ENCODE measurements around the gene SENP1.

SENP1 gene

DNA sequence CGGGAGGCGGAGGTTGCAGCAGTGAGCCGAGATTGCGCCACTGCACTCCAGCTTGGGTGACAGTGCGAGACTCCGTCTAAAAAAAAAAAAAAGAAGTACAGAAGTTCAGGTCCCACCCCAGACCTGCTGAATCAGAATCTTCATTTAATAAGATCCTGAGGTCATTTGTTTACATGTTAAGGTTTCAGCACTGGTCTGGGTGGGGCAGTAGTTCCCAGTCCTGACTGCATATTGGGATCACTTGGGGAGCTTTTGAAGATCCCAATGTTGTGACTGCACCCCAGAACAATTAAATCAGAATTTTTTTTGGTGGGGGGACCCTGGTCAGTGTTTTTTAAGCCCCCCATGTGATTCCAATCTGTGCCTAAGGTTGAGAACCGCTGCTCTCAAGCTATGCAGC, 89.9 kb downstream of the SENP1 start:
- Histone ChIP-seq H3K18ac (ENCODE audit: low read depth in 1 of 2, low read length in 2 of 2) (no peak overlapping the region), H3K4me2 (ENCODE audit: low read length, poor library complexity, severe bottlenecking) (no peak overlapping the region), H3K27ac (ENCODE audit: low read length, poor library complexity, severe bottlenecking) (no peak overlapping the region), H3K23ac (ENCODE audit: low read length in 2 of 2) (no peak overlapping the region), H3K9me3 (ENCODE audit: control insufficient read depth, low read length) (no peaks in the 10 kb centered on the region), H3K4me1 (ENCODE audit: control insufficient read depth, insufficient read depth, low read depth, low read length) (peaks cover 10% of the 10 kb centered on the region), H2BK120ac (ENCODE audit: low read depth, low read length) (no peak overlapping the region), H2BK15ac (ENCODE audit: low read depth, poor library complexity, severe bottlenecking) (no peak overlapping the region), H3K36me3 (ENCODE audit: control insufficient read depth in 1 of 2, insufficient read depth in 2 of 2, low read depth in 1 of 2, low read length in 2 of 2) (no peaks in the 10 kb centered on the region), H2BK5ac (ENCODE audit: low read depth, low read length, poor library complexity, severe bottlenecking) (no peak overlapping the region), H2AFZ (ENCODE audit: low read depth, low read length) (no peak overlapping the region), H4K8ac (ENCODE audit: low read length) (no peak overlapping the region), H3K9ac (ENCODE audit: low read length) (no peak overlapping the region), H2BK12ac (ENCODE audit: low read length in 2 of 2) (no peak overlapping the region), H3K4ac (ENCODE audit: low read depth in 1 of 2, low read length in 2 of 2) (no peak overlapping the region), H3K14ac (ENCODE audit: low read length in 2 of 2) (no peak overlapping the region), H2AK5ac (ENCODE audit: low read length, severe bottlenecking) (no peak overlapping the region), H3K4me3 (ENCODE audit: insufficient read depth in 1 of 2, low read depth in 1 of 2, low read length in 2 of 2) (no peak overlapping the region), H3K27me3 (ENCODE audit: control insufficient read depth in 1 of 2, insufficient read depth in 1 of 2, low read length in 2 of 2) (peaks cover 54 to 90% of the 10 kb centered on the region in 2 experiments), H3K79me1 (replicated peaks; ENCODE audit: low read length, poor library complexity, severe bottlenecking) (no peaks in the 10 kb centered on the region), H4K91ac (ENCODE audit: low read length) (no peak overlapping the region)
- no peak for DNase-seq
- 92% methylated on average over 5 of the region's 7 CpGs for WGBS

DNA sequence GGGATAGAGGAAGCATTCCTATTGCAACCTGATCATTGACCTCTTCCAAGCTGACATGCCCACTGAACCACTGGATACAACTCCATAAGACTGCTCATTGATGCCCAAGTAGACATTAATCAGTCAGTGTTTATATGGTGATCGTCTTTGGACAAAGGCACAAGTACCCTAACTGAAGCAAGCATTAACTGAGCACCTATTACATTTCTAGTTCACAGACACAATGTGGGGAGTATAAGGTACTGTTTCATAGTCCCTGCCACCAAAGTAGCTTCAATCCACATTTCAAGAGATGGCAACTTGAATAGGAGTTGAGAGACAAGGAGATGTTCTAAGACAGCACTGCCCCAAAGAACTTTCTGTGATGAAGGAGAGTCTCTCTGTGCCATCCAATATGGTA, 90.8 kb downstream of the SENP1 start:
- no peak for DNase-seq
- Histone ChIP-seq H3K9me3 (ENCODE audit: control insufficient read depth, low read length) (no peaks in the 10 kb centered on the region), H3K9ac (ENCODE audit: low read length) (no peak overlapping the region), H2BK5ac (ENCODE audit: low read depth, low read length, poor library complexity, severe bottlenecking) (no peak overlapping the region), H3K27ac (ENCODE audit: low read length, poor library complexity, severe bottlenecking) (no peak overlapping the region), H4K8ac (ENCODE audit: low read length) (no peak overlapping the region), H3K14ac (ENCODE audit: low read length in 2 of 2) (no peak overlapping the region), H3K27me3 (ENCODE audit: control insufficient read depth in 1 of 2, insufficient read depth in 1 of 2, low read length in 2 of 2) (peaks cover 62 to 94% of the 10 kb centered on the region in 2 experiments), H2BK120ac (ENCODE audit: low read depth, low read length) (no peak overlapping the region), H2AK5ac (ENCODE audit: low read length, severe bottlenecking) (no peak overlapping the region), H2BK15ac (ENCODE audit: low read depth, poor library complexity, severe bottlenecking) (no peak overlapping the region), H3K4me3 (ENCODE audit: insufficient read depth in 1 of 2, low read depth in 1 of 2, low read length in 2 of 2) (no peak overlapping the region), H4K91ac (ENCODE audit: low read length) (no peak overlapping the region), H3K4ac (ENCODE audit: low read depth in 1 of 2, low read length in 2 of 2) (no peak overlapping the region), H2AFZ (ENCODE audit: low read depth, low read length) (no peak overlapping the region), H3K4me1 (ENCODE audit: control insufficient read depth, insufficient read depth, low read depth, low read length) (peaks cover 10% of the 10 kb centered on the region), H3K4me2 (ENCODE audit: low read length, poor library complexity, severe bottlenecking) (no peak overlapping the region), H3K36me3 (ENCODE audit: control insufficient read depth in 1 of 2, insufficient read depth in 2 of 2, low read depth in 1 of 2, low read length in 2 of 2) (no peaks in the 10 kb centered on the region), H3K79me1 (replicated peaks; ENCODE audit: low read length, poor library complexity, severe bottlenecking) (no peaks in the 10 kb centered on the region), H3K23ac (ENCODE audit: low read length in 2 of 2) (no peak overlapping the region), H3K18ac (ENCODE audit: low read depth in 1 of 2, low read length in 2 of 2) (no peak overlapping the region), H2BK12ac (ENCODE audit: low read length in 2 of 2) (no peak overlapping the region)
- WGBS = no CpG with 5 or more reads among the region's 1 CpG

DNA sequence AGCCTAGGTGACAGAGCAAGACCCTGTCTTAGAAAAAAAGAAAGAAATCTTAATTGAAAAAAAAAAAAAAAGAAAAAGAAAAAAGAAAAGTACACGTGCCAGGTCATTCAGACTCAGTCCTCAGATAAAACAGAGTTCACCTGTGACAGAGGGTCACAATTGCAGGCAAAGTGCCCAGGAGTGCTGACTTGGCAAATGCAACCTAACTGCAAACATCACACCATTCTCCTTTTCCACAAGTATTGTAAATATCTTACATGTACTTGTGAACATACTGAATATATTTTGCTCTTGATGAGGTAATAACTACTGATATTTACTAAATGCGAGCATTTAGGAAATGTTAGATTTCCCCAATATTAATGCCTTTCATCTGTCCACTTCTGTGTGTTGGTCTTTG, 92.6 kb downstream of the SENP1 start:
- no peak overlapping the region for H4K8ac ChIP-seq (ENCODE audit: low read length)
- no peak overlapping the region for H2AFZ ChIP-seq (ENCODE audit: low read depth, low read length)
- peaks cover 69 to 95% of the 10 kb centered on the region in 2 experiments for H3K27me3 ChIP-seq (ENCODE audit: control insufficient read depth in 1 of 2, insufficient read depth in 1 of 2, low read length in 2 of 2)
- no peak overlapping the region for H2BK12ac ChIP-seq (ENCODE audit: low read length in 2 of 2)
- H3K4me3 ChIP-seq (ENCODE audit: insufficient read depth in 1 of 2, low read depth in 1 of 2, low read length in 2 of 2) = no peak overlapping the region
- no CpG with 5 or more reads among the region's 2 CpGs for WGBS
- H3K4ac ChIP-seq (ENCODE audit: low read depth in 1 of 2, low read length in 2 of 2) = no peak overlapping the region
- no peak overlapping the region for H4K91ac ChIP-seq (ENCODE audit: low read length)
- no peak overlapping the region for H2AK5ac ChIP-seq (ENCODE audit: low read length, severe bottlenecking)
- no peak overlapping the region for H2BK15ac ChIP-seq (ENCODE audit: low read depth, poor library complexity, severe bottlenecking)
- H3K79me1 ChIP-seq (replicated peaks; ENCODE audit: low read length, poor library complexity, severe bottlenecking) = no peaks in the 10 kb centered on the region
- H3K23ac ChIP-seq (ENCODE audit: low read length in 2 of 2) = no peak overlapping the region
- H3K36me3 ChIP-seq (ENCODE audit: control insufficient read depth in 1 of 2, insufficient read depth in 2 of 2, low read depth in 1 of 2, low read length in 2 of 2) = no peaks in the 10 kb centered on the region
- no peaks in the 10 kb centered on the region for H3K9me3 ChIP-seq (ENCODE audit: control insufficient read depth, low read length)
- no peak overlapping the region for H3K4me2 ChIP-seq (ENCODE audit: low read length, poor library complexity, severe bottlenecking)
- H3K18ac ChIP-seq (ENCODE audit: low read depth in 1 of 2, low read length in 2 of 2) = no peak overlapping the region
- no peak for DNase-seq
- peaks cover 10% of the 10 kb centered on the region for H3K4me1 ChIP-seq (ENCODE audit: control insufficient read depth, insufficient read depth, low read depth, low read length)
- no peak overlapping the region for H3K27ac ChIP-seq (ENCODE audit: low read length, poor library complexity, severe bottlenecking)
- no peak overlapping the region for H2BK120ac ChIP-seq (ENCODE audit: low read depth, low read length)
- H3K14ac ChIP-seq (ENCODE audit: low read length in 2 of 2) = no peak overlapping the region
- no peak overlapping the region for H2BK5ac ChIP-seq (ENCODE audit: low read depth, low read length, poor library complexity, severe bottlenecking)
- H3K9ac ChIP-seq (ENCODE audit: low read length) = no peak overlapping the region

DNA sequence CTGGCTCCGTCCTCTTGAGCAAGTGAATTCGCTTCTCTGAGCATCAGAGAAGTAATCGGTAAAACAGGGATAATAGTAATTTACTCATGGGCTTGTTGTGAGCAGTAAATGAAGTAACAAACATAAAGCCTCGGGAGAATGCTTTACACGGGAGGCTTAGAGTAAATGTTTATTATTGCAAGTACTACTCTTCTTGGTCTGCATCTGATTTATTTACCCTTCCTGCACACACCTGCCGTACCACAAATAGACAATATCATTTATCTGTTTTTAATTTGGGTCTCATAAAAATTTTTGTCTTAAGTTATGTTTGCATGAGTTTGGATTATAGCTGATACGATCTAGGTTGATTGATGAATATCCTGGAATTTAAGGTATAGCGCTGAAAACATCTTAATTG, 93.8 kb downstream of the SENP1 start:
- H3K27me3 ChIP-seq (ENCODE audit: control insufficient read depth in 1 of 2, insufficient read depth in 1 of 2, low read length in 2 of 2) = peaks cover 76 to 95% of the 10 kb centered on the region in 2 experiments
- H2BK15ac ChIP-seq (ENCODE audit: low read depth, poor library complexity, severe bottlenecking) = no peak overlapping the region
- H3K9ac ChIP-seq (ENCODE audit: low read length) = no peak overlapping the region
- peaks cover 6% of the 10 kb centered on the region for H3K4me1 ChIP-seq (ENCODE audit: control insufficient read depth, insufficient read depth, low read depth, low read length)
- H3K23ac ChIP-seq (ENCODE audit: low read length in 2 of 2) = no peak overlapping the region
- no peak overlapping the region for H4K8ac ChIP-seq (ENCODE audit: low read length)
- 68% methylated on average over 6 of the region's 8 CpGs for WGBS
- DNase-seq = no peak
- no peak overlapping the region for H3K4ac ChIP-seq (ENCODE audit: low read depth in 1 of 2, low read length in 2 of 2)
- no peak overlapping the region for H2BK12ac ChIP-seq (ENCODE audit: low read length in 2 of 2)
- H3K79me1 ChIP-seq (replicated peaks; ENCODE audit: low read length, poor library complexity, severe bottlenecking) = no peaks in the 10 kb centered on the region
- H2AK5ac ChIP-seq (ENCODE audit: low read length, severe bottlenecking) = no peak overlapping the region
- H3K14ac ChIP-seq (ENCODE audit: low read length in 2 of 2) = no peak overlapping the region
- no peak overlapping the region for H3K4me3 ChIP-seq (ENCODE audit: insufficient read depth in 1 of 2, low read depth in 1 of 2, low read length in 2 of 2)
- H2BK120ac ChIP-seq (ENCODE audit: low read depth, low read length) = no peak overlapping the region
- H3K18ac ChIP-seq (ENCODE audit: low read depth in 1 of 2, low read length in 2 of 2) = no peak overlapping the region
- no peak overlapping the region for H3K27ac ChIP-seq (ENCODE audit: low read length, poor library complexity, severe bottlenecking)
- no peaks in the 10 kb centered on the region for H3K9me3 ChIP-seq (ENCODE audit: control insufficient read depth, low read length)
- H4K91ac ChIP-seq (ENCODE audit: low read length) = no peak overlapping the region
- H2BK5ac ChIP-seq (ENCODE audit: low read depth, low read length, poor library complexity, severe bottlenecking) = no peak overlapping the region
- no peaks in the 10 kb centered on the region for H3K36me3 ChIP-seq (ENCODE audit: control insufficient read depth in 1 of 2, insufficient read depth in 2 of 2, low read depth in 1 of 2, low read length in 2 of 2)
- no peak overlapping the region for H2AFZ ChIP-seq (ENCODE audit: low read depth, low read length)
- no peak overlapping the region for H3K4me2 ChIP-seq (ENCODE audit: low read length, poor library complexity, severe bottlenecking)

Data from mesenchymal stem cell (in vitro differentiated cells and primary cell).